Gastrocnemius medialis (tissue), 4 donors: ENCODE data around the gene BDH1.
"Not testable (repeated sequence)": the region's sequence is repeated elsewhere in the genome, so short reads cannot be mapped to it uniquely, and the experiment has no call there.

Experiments
- POLR2A ChIP-seq, 2 donors: fragments of 450-650 bp; IDR thresholded peaks; one replicate each; pipeline ENCODE4 v1.6.1; 2017; ENCODE audit warnings: antibody characterized with exemption in 2 of 2, mild to moderate bottlenecking in 2 of 2, moderate library complexity in 2 of 2
- TF ChIP-seq, protein P1 (sequence below), 5 experiments: fragments of 450-650 bp in 3 of 5; fragments of 200-600 bp in 2 of 5; sonication (generic) in 2 of 5; IDR thresholded peaks in 4 of 5; conservative IDR thresholded peaks in 1 of 5; 1 replicate in 4 of 5; 2 replicates in 1 of 5; pipeline ENCODE4 v1.5.1; 2016 to 2019; ENCODE audit warnings: antibody characterized with exemption in 5 of 5, mild to moderate bottlenecking in 3 of 5, moderate library complexity in 3 of 5

DNA sequence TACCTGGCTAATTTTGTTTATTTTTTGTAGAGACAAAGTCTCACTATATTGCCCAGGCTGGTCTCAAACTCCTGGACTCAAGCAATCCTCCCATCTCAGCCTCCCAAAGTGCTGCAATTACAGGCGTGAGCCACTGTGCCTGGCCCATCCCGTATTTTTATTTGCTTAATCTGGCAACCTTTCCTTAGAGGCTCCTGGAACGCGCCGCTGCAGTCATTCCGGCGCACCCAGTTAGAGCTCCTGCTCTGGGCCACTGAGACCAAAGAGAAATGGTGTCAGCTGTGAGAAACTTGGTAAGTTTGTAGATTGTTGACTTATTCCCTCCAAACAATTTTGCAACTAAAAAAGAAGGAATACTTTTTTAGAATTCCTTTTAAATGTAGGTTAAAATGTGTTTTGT lies 78.0 kb downstream of the BDH1 start:
- TF ChIP-seq, protein P1, sequence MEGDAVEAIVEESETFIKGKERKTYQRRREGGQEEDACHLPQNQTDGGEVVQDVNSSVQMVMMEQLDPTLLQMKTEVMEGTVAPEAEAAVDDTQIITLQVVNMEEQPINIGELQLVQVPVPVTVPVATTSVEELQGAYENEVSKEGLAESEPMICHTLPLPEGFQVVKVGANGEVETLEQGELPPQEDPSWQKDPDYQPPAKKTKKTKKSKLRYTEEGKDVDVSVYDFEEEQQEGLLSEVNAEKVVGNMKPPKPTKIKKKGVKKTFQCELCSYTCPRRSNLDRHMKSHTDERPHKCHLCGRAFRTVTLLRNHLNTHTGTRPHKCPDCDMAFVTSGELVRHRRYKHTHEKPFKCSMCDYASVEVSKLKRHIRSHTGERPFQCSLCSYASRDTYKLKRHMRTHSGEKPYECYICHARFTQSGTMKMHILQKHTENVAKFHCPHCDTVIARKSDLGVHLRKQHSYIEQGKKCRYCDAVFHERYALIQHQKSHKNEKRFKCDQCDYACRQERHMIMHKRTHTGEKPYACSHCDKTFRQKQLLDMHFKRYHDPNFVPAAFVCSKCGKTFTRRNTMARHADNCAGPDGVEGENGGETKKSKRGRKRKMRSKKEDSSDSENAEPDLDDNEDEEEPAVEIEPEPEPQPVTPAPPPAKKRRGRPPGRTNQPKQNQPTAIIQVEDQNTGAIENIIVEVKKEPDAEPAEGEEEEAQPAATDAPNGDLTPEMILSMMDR (IDR thresholded peaks at IDR 0.05 in 4 of 5, conservative IDR thresholded peaks at IDR 0.05 in 1 of 5) = not testable (repeated sequence)
- TF ChIP-seq POLR2A (IDR thresholded peaks at IDR 0.05) = not testable (repeated sequence)
